Testis (tissue), 2 donors: Measurements from ENCODE around the gene DACH2.

Experiments used
- CTCF ChIP-seq, 3 experiments: fragments of 450-650 bp in 2 of 3; fragments of 200-600 bp in 1 of 3; sonication (generic) in 1 of 3; IDR thresholded peaks; one replicate each; pipeline ENCODE4 v1.5.1; 2016 to 2019; ENCODE audit warnings: antibody characterized with exemption in 3 of 3, mild to moderate bottlenecking in 2 of 3, moderate library complexity in 1 of 3
- POLR2A ChIP-seq: fragments of 450-650 bp; IDR thresholded peaks from one replicate; pipeline ENCODE4 v1.6.1; 2017; ENCODE audit warnings: antibody characterized with exemption, mild to moderate bottlenecking, moderate library complexity

GRCh38 chrX:86121916-86122315 lies 26.3 kb upstream of the DACH2 start:
- TF ChIP-seq CTCF (IDR thresholded peaks at IDR 0.05) (no peak), POLR2A (no peak)
